Hepatocyte (in vitro differentiated cells): ENCODE data around the gene AP3D1.

Experiments
- CTCF ChIP-seq: fragments of 200-600 bp; sonication (generic); IDR thresholded peaks from 2 replicates; pipeline ENCODE4 v1.5.1; 2016; ENCODE audit warnings: antibody characterized with exemption, mild to moderate bottlenecking; ENCODE audit not compliant: poor library complexity
- EZH2 ChIP-seq: fragments of 200-600 bp; sonication (generic); IDR thresholded peaks from 2 replicates; pipeline ENCODE4 v1.6.1; 2016; ENCODE audit warnings: antibody characterized with exemption, mild to moderate bottlenecking, borderline replicate concordance

GRCh38 chr19:2173767-2174577 lies 22.6 kb upstream of the AP3D1 start:
- TF ChIP-seq CTCF, result no peak
- no peak for TF ChIP-seq EZH2
